ENCODE measurements around the gene GMDS. TPM values are rescaled to one million over a fixed set of nuclear protein-coding genes. Genes with fewer than 3 reads are reported as not detected.

Gene GMDS
- total and polyA plus RNA-seq, 11 donors: 4.5 to 10.7 (median 7.0) TPM

GRCh38 chr6:1659816-1660215 lies 585.6 kb downstream of the GMDS start:
- intact Hi-C loops (cut with DNase I): no loop called here
- H3K36me3 ChIP-seq: no peaks in the 10 kb centered on the region
- TF ChIP-seq CTCF (IDR thresholded peaks at IDR 0.05): no peak
- no peak for TF ChIP-seq POLR2A (IDR thresholded peaks at IDR 0.05)
- no peaks in the 10 kb centered on the region for H3K9me3 ChIP-seq
- no peak overlapping the region for H3K27ac ChIP-seq
- no peaks in the 10 kb centered on the region for H3K27me3 ChIP-seq
- WGBS, 4 donors: 85 to 90% (median 86%) methylated on average over 7 of the region's 7 CpGs
- no peak for ATAC-seq
- peaks cover 0 to 2% (median 0%) of the 10 kb centered on the region in 12 donors for H3K4me1 ChIP-seq
- no peak overlapping the region for H3K4me3 ChIP-seq
- DNase-seq: no peak

- H3K4me3 ChIP-seq: no peak overlapping the region
- intact Hi-C loops (cut with DNase I): no loop called here
- 92 to 96% (median 94%) methylated on average over 15 of the region's 15 CpGs for WGBS, 4 donors
- no peak overlapping the region for H3K27ac ChIP-seq
- H3K27me3 ChIP-seq: no peaks in the 10 kb centered on the region
- TF ChIP-seq POLR2A (IDR thresholded peaks at IDR 0.05): no peak
- TF ChIP-seq CTCF (IDR thresholded peaks at IDR 0.05): no peak
- DNase-seq (no peak), ATAC-seq (no peak)
- H3K36me3 ChIP-seq: no peaks in the 10 kb centered on the region
- H3K9me3 ChIP-seq: no peaks in the 10 kb centered on the region
- no peaks in the 10 kb centered on the region for H3K4me1 ChIP-seq
These were observed 587.0 kb downstream of the GMDS start for GRCh38 chr6:1658212-1659005.

- WGBS, 4 donors: 83 to 95% (median 91%) methylated on average over 7 of the region's 7 CpGs
- Histone ChIP-seq H3K4me1 (no peaks in the 10 kb centered on the region), H3K36me3 (no peaks in the 10 kb centered on the region), H3K9me3 (no peaks in the 10 kb centered on the region), H3K4me3 (no peak overlapping the region), H3K27me3 (no peaks in the 10 kb centered on the region), H3K27ac (no peak overlapping the region)
- DNase-seq (no peak), ATAC-seq (no peak)
- intact Hi-C loops (cut with DNase I): no loop called here
- no peak for TF ChIP-seq POLR2A (IDR thresholded peaks at IDR 0.05)
- no peak for TF ChIP-seq CTCF (IDR thresholded peaks at IDR 0.05)
These were observed 587.6 kb downstream of the GMDS start for GRCh38 chr6:1657771-1658165.

- no peak for TF ChIP-seq CTCF (IDR thresholded peaks at IDR 0.05)
- TF ChIP-seq POLR2A (IDR thresholded peaks at IDR 0.05): no peak
- H3K27ac ChIP-seq: no peak overlapping the region
- H3K9me3 ChIP-seq: no peaks in the 10 kb centered on the region
- H3K4me1 ChIP-seq: no peaks in the 10 kb centered on the region
- no peaks in the 10 kb centered on the region for H3K36me3 ChIP-seq
- H3K4me3 ChIP-seq: no peak overlapping the region
- 67 to 74% (median 69%) methylated on average over 13 of the region's 13 CpGs for WGBS, 4 donors
- H3K27me3 ChIP-seq: no peaks in the 10 kb centered on the region
- ATAC-seq (no peak), DNase-seq (no peak)
- intact Hi-C loops (cut with DNase I): no loop called here
These were observed 588.2 kb downstream of the GMDS start for GRCh38 chr6:1657116-1657770.

Measured in heart left ventricle (tissue), 16 donors.